DMS53 (cell line): Measurements from ENCODE around the gene PLAAT2.
"Not testable (repeated sequence)": the region's sequence is repeated elsewhere in the genome, so short reads cannot be mapped to it uniquely, and the experiment has no call there.

Experiments used
- DNase-seq: peaks from one replicate; lab custom pipeline; 2025; lab: John Stamatoyannopoulos, UW

Gene PLAAT2

DNA sequence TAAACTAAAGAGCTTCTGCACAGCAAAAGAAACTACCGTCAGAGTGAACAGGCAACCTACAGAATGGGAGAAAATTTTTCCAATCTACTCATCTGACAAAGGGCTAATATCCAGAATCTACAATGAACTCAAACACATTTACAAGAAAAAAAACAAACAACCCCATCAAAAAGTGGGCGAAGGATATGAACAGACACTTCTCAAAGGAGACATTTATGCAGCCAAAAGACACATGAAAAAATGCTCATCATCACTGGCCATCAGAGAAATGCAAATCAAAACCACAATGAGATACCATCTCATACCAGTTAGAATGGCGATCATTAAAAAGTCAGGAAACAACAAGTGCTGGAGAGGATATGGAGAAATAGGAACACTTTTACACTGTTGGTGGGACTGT, 15.7 kb upstream of the PLAAT2 start:
- not testable (repeated sequence) for DNase-seq

GRCh38 chr11:63574856-63575602, 11.8 kb upstream of the PLAAT2 start:
- no peak for DNase-seq

GRCh38 chr11:63573881-63574855, 11.0 kb upstream of the PLAAT2 start:
- DNase-seq, result peak; percentile 86

- no peak for DNase-seq
Measured at GRCh38 chr11:63572026-63572688, 9.0 kb upstream of the PLAAT2 start.

DNA sequence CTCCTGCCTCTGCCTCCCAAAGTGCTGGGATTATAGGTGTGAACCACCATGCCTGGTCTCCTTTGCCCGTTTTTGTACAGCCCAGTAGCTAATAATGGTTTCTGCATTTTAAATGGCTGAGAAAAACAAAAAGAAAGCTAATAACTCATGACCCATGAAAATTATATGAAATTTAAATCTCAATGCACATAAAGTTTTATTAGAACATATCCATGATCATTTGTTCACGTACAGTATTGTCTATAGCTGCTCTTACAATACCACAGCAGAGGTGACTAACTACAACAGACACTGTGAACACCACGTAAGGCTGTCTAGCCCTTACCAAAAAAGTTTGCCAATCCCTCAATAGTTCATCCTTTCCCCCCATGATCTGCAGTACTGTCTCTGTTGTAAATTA, 6.4 kb upstream of the PLAAT2 start:
- DNase-seq, result no peak

DNA sequence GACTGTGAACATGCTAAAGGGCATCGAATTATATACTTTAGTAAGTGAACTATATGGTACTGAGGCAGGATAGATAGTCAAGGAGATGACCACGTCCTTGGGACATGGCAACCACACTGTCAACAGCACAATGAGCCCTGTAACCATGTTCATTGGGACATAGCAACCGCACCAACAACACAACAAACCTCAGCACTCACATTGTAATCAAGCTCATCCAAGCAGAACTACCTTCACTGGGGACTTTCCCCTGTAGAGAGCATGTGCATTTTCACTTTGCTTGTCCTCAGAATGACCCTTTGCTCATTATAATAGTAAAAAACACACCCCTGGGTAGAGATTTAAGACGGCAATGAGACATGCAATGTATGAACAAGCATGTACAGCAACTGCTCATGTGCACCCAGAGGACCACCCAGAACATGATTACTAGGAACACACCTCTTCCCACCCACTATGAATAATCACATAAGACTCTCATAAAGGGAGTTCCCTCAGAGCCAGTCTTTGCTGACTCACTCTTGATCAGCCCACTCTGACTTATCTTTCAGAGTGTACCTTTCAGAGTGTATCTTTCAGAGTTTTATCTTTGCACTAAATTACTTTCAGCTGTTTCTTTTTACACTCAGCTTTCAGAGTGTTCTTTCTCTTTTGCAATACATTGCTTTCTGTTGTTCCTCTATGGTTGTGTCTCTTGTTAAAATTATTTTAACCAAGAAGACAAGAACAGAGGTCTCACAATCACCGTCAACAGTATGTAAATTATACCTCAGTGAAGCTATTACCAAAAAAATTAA, 4.1 kb upstream of the PLAAT2 start:
- DNase-seq, result peak; percentile 95

DNA sequence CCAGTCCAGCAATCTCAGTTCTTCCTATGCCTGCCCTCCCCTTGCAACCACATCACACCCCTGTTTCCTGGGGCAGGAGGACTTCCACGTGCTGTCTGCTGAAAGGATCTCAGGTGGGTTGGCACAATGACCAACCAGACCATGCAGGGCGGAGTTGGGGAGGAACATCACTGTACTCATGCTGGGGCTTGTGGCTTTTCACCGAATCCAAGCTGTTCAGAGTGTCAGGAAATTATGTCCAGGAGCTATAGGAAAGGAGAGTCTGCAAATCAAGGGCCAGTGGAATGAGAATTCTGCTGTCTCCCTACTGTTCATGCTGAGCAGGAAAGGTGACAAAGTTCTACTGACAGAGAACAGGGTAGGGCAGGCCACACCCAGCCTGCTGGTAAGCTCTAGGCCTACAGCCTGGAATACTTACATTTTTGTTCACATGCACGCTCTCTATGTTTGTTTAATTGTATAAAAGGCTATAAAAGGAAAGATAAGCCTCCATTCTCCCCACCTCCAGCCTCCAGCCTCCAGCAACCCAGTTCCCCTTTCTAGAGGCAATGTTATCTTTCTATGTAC, 1.7 kb upstream of the PLAAT2 start:
- no peak for DNase-seq

- DNase-seq, result peak; percentile 56
Measured at GRCh38 chr11:63564056-63564774, 1.0 kb upstream of the PLAAT2 start.

- no peak for DNase-seq
Measured at GRCh38 chr11:63560506-63561180, 2.5 kb downstream of the PLAAT2 start.

DNA sequence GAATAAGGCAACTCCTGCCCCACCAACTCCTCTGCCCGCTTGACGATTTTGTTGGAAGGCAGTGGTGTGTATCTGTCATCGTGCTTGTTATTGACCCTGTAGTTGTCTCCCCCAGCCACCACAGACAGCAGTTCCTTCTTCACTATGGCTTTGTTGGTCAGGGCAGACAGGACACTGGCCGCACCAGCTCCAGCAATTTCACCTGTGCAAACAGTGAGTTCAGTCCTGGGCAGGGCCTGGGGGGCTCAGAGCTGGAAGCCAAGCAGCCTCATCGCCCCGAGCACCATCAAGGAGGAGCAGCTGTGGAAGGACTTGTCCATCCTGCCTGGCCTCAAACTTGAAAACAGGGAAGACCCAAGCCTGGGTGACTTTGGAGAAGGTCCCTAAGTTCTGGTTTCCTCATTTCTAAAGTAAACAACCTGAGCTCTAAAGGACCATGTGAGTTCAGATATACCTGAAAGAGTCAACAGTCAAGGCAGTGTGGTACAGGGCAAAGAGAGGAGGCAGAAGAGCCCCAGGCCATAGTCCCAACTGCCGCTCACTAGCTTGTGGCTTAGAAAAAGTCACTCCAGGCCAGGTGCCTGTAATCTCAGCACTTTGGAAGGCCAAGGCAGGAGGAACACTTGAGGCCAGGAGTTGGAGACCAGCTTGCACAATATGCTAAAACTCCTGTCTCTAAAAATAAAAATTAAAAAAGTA, 4.6 kb downstream of the PLAAT2 start:
- DNase-seq, result no peak

DNA sequence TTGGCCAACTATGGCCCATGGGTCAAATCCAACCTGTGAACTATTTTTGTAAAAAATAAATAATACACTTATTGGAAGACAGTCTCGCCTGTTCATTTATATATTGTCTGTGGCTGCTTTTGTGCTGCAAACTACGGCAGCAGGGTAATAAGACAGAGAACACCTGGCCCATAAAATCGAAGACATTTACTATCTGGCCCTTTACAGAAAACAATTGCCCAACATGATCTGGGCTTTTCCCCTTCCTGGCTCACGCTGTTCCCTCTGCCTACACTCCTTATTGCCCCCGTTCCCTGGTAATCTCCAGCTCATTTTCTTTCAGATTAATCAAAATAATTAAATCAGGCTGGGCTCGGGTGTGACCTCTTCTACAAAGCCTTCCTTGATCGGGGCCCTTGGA, 5.6 kb downstream of the PLAAT2 start:
- no peak for DNase-seq

DNA sequence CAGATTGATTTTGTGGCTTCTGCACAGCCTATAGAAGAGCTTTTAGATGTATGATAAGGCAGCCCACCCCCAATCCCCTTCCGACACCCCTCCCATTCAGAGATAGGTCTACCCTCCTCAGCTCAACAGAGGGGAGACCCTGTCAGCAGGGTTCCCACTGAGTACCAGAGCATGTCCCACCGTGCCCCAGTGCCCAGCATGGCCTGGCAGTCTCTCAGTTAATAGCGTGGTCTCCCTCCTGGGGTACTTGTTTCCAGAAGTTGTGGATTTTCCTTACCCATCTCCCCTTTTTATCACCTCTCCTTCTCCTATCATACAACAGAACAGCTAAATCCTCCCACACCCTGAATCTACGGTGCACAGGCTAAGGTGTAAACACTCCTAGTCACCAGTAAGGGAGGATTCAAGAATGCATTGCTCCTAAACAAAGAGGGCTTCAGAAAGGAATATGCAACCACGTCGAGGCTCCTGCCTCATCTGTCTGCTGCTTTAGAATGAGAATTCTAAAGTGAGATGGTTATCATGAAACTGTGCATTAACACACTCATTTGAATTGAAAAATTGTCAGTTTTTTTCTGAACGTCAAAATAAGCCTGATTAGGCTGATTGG, 6.7 kb downstream of the PLAAT2 start:
- no peak for DNase-seq

DNA sequence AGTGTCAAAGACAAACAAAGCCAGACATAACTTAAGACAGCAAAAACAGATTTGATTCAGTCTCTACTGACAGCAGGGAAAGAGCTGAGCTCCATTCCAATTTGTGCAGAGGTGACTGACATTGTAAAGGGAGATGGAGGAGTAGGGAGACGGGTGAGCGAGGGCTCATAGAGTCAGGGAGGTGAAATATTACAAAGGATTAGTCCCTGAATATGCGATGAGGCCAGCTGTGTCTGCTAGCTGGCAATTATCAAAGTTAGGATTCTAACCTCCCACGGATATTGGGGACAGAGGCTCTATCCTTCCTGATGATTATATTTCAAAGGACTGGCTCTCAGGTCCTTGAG, 8.3 kb downstream of the PLAAT2 start:
- no peak for DNase-seq

DNA sequence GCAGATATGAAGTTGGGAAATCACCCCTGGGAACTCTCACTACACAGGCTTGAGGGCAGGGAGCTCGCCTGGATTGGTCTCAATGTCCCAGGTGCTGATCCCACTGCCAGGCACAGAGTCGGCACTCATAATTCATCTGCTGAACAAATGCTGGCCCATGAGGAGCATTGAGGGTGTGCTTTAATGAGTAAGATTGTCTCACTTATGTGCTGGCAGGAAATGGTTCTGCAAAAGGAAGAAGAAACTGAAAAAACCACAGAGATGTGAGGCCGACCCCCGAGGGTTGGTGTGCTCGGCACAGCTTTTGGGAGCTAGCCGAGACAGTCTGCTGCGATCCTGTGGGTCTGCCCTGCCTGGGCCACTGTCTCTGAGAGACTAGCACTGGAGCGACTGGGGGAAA, 9.4 kb downstream of the PLAAT2 start:
- no peak for DNase-seq

GRCh38 chr11:63552921-63553320, 10.3 kb downstream of the PLAAT2 start:
- DNase-seq, result no peak

DNA sequence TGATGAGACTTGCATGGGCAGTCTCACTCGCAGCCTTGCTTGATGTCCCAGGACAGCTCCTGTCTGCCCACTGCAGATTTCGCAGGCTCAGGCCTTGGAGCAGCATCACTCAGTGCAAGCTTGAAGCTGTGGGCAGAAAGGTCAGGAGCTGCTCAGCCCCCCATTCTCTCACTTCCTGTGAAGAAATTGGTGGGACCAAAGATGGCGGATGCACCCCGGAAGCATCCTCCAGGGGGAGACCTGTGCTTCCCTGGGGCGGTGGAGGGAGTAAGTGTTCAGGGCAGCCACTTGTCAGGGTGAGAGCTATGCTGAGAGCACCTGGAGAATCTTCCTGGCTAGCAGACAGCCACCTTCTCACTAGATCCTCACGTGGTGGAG, 11.3 kb downstream of the PLAAT2 start:
- no peak for DNase-seq

DNA sequence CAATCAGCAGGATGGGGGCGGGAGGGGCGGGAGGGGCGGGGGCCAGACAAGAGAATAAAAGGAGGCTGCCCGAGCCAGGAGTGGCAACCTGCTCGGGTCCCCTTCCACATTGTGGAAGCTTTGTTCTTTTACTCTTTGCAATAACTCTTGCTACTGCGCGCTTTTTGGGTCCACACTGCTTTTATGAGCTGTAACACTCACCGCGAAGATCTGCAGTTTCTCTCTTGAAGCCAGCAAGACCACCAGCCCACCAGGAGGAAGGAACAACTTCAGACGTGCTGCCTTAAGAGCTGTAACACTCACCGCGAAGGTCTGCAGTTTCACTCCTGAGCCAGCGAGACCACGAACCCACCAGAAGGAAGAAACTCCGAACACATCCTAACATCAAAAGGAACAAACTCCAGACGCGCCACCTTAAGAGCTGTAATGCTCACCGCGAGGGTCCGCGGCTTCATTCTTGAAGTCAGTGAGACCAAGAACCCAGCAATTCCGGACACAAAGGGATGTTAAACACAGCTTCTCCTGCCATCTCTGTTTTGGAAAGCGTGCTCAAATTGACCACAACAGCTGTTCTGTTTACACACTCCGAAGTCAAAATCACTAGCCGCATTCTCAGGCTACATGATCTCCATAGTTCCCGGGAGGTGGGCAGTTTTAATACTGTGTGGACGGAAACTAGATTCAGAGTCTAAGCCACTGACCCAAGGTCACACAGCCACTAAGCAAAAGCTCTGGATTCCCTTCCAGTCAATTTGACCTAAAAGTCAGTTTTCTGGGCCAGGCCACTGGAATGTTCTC, 11.9 kb downstream of the PLAAT2 start:
- DNase-seq, result no peak

- not testable (repeated sequence) for DNase-seq
Measured at GRCh38 chr11:63550156-63550700, 13.0 kb downstream of the PLAAT2 start.
